GM21786 (cell line): ENCODE results near the gene CCDC157.
A peak's percentile ranks its signal among the peaks of the same experiment; 100 is the strongest.
"Not testable (repeated sequence)": the region's sequence is repeated elsewhere in the genome, so short reads cannot be mapped to it uniquely, and the experiment has no call there.

Experiments
- ATAC-seq: cut with Tn5 transposase; IDR thresholded peaks from one replicate; pipeline ENCODE4 v1.9.1; 2021; ENCODE audit not compliant: unreplicated experiment

CCDC157 gene

DNA sequence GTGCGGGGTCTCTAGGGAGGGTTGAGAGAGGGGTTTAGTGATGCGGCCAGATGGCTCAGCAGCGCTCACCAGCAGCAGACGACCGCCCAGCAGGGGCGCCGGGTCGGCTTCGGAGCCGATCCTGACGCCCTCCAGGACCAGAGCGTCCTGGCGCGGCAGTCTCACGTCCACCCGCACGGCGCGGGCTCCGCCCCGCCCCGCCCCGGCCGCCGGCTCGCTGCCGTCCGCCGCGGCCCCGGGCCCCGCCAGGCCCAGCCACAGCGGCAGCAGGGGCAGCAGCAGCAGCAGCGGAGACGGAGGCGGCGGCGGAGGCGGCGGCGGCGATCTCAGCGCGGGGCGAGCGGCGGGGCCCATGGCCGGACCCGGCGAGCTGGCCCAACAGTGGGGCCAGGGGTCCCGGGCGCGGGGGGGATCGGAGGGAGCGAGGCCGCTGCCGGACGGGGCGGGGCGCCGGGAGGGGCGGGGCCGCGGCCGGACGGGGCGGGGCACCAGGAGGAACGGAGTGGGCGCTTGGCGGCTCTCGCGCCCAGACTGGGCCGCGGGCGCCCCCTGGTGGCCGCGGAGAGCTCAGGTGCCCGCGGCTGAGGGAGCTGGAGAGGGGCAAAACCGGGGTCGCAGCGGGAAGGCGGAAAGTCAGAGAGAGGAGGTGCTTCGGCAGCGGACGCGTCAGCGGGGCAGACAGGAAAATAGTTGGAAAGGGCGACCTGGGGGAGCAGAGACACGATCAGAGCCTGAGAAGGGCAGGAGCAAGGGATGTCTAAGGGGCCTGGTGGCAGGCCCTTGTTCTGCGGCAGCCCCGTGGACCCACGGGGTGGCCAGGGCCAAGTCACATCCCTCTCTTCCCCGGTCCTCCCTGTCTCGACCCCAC lies 30.4 kb downstream of the CCDC157 start, which contains the start of gene RNF215:
RNF215 (minus strand) TSS at position 452 of the 868 bp plus-strand sequence; CDS start at position 354, 98 bp downstream.
- peak; percentile 62 for ATAC-seq

DNA sequence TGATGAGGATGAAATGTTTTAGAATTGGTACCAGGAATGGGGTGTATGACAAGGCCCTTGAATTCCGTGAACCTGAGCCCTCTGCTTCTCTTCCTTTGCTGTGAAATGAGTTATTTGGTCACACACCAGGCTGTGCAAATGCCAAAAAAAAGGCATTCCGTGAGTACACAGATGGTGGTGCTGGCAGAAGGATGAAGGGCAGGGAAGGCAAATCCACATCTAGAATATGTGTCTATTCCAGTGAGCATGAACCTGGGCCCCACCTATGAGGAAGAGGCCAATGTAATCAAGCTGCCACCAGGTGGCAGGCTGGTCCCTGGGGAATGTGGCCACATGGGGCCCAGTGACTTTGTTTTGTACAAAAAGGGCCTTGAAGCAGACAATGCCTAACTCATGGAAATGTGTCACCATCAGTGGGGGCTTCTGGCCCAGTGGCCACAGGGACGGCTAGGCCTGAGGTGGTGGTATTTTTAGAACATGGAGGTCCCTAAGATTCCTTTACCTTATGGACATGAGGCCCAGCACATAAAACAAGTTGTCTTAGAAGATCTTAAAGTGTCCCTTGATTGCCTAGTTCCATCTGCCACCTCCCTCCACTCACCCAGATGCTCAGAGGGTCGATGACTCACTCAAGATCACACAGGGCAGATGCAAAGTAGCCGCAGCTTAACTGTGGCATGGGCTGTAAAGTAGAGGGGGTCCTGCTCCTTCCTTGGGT lies 34.3 kb downstream of the CCDC157 start:
- no peak for ATAC-seq

DNA sequence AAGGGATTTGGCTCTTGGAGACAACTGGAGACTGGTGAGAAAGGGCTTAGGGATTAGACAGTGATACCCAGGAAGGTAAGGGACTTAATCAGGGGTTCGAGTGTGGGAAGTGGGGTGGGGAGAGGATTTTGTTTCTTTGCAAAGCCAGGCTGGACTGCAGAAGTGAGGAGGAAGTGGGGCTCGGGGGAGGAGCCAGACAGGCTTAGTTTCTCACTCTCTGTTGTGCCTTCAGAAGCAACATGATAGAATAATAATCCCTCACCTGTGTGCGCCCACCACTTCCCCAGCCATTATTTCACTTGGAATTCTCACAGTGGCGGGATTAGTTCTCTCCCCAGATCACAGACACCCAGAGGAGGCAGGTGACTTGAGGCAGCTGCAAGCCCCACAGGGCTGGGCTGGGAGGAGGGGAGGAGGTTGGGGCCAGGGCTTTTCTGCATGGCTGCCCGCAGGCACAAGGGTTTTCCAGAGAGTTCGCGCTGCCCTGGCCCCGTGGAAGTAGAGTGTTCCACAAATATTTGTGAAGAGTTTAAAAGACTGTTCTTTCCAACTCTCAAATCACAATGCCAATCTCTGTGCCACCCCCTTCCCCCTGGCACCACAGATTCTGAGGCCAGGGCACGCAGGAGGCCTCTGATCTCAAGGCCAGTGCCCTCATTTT lies 36.0 kb downstream of the CCDC157 start:
- no peak for ATAC-seq

DNA sequence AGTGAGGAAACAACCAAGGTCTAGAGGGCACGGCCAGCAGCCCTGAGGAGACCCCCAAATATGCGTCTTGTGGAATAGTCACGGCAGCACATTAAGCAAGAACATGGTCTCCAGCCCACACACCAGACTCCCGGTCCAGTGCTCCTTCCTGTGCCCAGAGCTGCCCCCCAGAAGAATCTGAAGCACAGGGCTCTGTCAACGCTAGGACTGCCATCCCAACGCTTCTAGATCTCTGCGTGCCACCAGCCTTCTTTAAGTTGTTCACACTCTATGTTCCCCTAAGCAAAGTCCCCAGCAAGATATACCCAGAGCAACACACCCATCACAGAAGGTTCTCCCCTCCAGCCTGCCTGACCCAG lies 36.5 kb downstream of the CCDC157 start:
- ATAC-seq = no peak

DNA sequence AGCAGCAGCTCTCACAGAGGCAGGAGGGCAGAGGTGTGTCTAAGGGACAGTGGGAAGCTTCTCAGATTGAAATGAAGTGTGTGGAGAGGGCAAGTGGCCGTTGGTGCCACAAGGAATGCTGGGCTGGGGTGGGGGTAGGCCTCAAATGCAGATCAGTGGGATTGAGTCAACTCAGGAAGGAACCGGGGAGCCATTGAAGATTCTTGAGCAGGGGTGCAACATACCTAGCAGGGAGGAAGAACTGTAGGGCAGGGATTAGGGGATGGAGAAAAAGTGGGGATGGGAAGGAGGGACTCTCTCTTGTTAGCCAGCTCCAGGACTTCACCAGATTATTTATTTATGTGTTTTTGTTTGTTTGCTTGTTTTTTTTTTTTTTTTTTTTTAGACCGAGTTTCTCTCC lies 37.1 kb downstream of the CCDC157 start:
- no peak for ATAC-seq

GRCh38 chr22:30396871-30397655 lies 40.3 kb downstream of the CCDC157 start, which contains the start of gene SEC14L2:
Gene SEC14L2, plus strand, starts transcription at chr22:30397018. Its CDS starts 99 bp downstream, at chr22:30397117.
- no peak for ATAC-seq

DNA sequence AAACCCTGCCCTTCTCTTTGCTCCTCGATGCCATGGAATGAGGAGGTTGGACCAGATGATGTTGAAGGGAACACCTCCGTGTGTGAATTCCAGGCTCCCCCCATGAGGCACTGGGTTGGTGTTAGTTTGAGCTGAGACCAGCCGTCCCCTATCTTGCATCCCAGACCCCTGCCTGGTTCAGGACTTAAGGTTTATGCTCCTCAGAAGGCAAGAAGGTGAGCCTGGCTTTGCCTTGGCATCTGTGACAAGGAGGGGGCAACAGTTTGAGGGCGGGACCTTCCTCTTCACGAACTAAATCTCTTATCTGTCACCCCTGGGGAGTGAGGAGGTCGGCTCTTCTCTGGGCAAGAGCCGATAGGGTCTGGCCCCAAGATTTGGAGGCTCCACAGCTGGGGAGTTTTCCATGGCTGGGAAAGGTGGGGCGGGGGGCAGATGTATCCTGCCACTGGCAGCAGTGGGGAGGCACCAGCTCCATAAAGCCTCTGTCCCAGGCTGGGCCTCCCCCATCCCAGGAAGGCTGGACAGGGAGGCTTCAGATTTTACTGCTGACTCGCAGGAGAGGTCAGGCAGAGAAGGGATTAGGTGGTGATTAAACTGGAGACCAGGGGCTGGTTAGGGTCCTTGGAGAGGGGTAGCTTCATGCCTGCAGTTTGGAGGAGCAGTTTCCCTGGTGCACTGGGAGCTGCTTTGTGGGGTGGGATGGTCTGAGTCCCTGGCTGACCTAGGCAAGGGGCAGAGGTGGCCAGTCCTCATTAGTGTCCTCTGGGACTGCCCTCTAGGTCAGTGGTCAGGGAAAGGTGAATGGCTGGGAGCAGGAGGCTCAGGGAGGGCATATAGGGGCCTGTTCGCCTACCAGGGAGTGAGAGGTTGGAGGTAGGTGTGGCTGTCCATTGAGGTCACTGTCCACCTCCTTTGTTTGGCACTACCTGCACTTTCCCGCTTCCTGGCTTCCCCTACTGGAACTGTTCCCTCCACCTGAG lies 41.1 kb downstream of the CCDC157 start:
- no peak for ATAC-seq

DNA sequence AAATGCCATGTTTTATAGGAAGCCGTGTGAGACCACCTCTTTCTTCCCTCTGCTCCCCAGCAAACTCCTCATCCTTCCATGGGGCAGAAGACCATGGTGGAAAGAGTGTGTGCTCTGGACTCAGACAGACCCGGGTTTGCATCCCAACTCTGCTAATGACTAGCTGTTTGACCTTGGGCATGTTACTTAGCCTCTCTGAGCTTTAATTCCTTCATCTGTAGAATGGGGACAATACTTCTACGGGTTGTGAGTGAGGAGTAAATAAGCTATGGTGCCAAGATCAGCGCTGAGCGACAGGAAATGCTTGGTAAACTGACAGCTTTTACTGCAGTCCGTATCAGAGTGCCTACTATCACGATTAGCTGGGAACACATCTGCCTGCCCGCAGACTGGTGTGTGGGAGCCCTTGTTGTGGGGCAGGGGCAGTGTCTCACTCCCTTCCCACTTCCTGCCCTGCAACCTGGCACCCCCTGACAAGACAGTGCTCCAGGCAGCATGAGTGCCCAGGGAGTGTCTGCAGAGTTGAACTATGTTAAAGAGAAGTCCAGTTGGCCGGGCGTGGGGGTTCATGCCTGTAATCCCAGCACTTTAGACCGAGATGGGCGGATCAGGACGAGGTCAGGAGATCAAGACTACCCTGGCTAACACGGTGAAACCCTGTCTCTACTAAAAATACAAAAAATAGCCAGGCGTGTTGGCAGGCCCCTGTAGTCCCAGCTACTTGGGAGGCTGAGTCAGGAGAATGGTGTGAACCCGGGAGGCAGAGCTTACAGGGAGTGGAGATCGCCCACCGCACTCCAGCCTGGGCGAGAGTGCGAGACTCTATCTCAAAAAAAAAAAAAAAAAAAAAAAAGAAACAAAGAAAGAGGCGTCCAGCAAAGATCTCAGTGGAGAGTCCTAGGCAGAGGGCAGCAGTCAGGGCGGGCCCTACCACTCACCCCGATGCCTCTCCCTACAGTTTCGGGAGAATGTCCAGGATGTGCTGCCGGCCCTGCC lies 42.2 kb downstream of the CCDC157 start:
- ATAC-seq = no peak

GRCh38 chr22:30399718-30400117 lies 42.9 kb downstream of the CCDC157 start:
- no peak for ATAC-seq

DNA sequence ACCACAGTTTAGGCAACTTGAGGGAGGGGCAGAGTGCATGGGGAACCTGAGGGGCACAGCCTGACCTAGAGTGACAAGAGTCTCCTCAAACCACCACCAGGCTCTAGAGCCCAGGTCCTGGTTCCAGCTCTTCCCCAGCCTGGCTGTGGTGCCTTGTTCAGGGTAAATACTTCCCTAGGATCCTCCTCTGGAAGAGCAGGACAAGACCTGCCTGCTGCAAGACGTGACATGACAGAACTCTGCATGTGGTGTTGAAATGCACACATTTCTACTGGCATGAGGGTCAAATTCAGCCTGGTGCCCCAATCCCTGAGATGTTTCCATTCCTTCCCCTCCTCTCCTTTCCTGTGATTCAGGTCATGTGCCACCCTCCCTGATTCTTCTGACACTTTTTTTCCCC lies 43.4 kb downstream of the CCDC157 start:
- ATAC-seq = no peak

GRCh38 chr22:30401024-30401423 lies 44.2 kb downstream of the CCDC157 start:
- not testable (repeated sequence) for ATAC-seq

DNA sequence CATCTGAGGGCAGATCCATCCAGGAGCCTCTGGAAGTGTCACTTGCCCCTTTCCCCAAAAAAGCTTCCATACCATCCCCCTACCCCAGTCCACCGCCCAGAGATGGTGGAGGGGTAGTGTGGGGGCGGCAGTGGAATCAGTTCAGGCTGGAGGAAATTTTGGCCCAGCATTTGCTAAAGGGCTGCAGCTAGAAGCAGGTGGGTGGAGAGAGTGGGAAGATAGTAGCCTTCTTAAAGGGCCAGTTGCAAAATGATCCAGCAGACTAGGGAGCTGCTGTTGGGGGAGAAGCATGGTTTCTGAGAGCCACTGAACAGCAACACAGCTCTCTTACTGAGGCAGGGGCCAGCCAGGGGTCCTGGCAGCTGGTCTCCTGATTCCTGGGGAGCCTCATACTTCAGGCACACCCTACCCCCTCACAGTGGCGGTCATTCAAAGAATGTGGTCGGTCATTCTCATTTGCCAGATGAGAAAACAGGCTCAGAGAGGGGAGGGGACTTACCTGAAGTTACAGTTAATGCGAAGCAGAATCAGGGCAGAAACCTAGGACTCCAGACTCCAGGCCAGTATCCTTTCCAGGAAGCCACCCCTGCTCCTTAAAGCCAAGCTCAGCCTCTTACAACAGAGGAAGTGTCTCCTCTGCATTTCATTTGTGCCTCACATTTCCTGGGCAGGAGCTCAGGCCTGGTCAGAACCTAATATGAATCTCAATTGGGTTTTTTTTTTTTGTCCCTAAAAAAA lies 45.4 kb downstream of the CCDC157 start:
- ATAC-seq = no peak

DNA sequence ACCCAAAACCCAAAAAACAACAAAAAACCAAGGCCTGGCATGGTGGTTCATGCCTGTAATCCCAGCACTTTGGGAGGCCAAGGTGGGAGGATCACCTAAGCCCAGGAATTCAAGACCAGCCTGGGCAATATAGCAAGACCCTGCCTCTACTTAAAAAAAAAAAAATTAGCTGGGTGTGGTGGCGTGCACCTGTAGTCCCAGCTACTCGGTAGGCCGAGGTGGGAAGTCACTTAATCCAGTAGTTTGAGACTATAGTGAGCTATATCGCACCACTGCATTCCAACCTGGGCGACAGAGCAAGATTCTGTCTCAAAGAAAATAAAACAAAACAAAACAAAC lies 45.9 kb downstream of the CCDC157 start:
- ATAC-seq = not testable (repeated sequence)

DNA sequence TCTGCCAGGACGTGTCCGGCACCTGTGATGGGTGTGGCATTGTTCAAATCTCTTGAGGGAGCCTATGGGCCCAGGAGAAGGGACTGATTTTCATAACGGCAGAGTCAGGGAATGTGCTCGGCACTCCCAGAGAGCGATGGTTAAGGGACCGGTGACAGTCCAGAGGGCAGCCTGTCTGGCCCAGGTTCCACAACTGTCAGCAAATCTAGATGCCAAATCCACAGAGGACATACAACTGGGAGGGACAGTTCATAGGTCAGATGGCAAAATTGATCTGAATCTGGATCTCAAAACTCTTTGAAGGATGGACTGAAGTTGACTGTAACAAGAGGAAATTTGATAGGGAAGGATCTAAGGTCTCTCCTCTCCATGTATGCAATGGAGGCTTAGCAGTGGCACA lies 47.5 kb downstream of the CCDC157 start:
- no peak for ATAC-seq

DNA sequence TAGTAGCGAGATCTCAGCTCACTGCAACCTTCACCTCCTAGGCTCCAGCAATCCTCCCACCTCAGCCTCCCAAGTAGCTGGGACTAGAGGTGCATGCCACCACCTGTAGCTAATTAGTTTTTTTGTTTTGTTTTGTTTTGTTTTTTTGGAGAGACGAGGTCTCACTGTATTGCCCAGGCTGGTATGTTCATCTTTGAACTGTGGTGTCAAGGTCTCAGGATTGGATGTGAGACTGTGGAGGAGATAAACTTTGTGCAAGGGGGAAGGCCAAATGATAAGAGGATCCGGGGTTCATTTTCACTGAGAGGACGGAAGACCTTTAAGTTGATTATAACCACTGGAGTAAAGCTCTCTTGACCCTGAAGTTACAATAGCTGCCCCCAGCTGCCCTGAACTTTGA lies 48.9 kb downstream of the CCDC157 start:
- ATAC-seq = no peak

DNA sequence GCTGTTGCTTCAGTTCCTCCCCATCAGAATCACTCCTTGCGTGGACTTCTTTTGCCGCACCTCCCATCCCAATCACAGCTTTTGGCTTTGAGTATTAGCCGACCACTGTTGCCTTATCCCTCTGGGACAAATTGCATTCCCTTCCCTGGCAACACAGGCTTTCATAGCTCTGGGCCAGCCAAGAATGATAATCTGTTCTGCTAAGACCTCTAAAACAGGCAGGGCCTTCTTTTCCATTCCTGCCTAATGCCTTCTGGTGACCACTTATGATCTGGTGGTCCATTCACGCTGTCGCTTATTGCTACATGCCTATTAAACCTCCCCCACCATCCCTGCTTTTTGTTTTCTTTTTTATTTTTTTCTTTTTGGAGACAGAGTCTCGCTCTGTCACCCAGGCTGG lies 49.6 kb downstream of the CCDC157 start:
- ATAC-seq = no peak

- no peak for ATAC-seq
Measured at GRCh38 chr22:30408388-30409102, 51.7 kb downstream of the CCDC157 start.
